Coronary artery (tissue), 2 donors: ENCODE measurements around the gene ADM2.

Experiments
- DNase-seq: peaks from one replicate; pipeline ENCODE4 v3.0.0-alpha.2; 2017; ENCODE audit warnings: low spot score
- H3K27ac ChIP-seq, 2 donors: fragments of 200-600 bp; sonication (generic); one replicate each; pipeline ENCODE4 v1.5.1; 2016 to 2019
- H3K4me3 ChIP-seq: fragments of 200-600 bp; sonication (generic); 2 replicates; pipeline ENCODE4 v1.5.1; 2016; ENCODE audit warnings: mild to moderate bottlenecking, moderate library complexity
- CTCF ChIP-seq: fragments of 200-600 bp; sonication (generic); IDR thresholded peaks from one replicate; pipeline ENCODE4 v1.5.1; 2019; ENCODE audit warnings: antibody characterized with exemption

The ADM2 gene

GRCh38 chr22:50528682-50529415, 47.5 kb downstream of the ADM2 start:
- Histone ChIP-seq H3K4me3 (peak overlapping the region; percentile 83), H3K27ac (peak overlapping the region in 1 of 2 donors; percentile 98)
- DNase-seq = peak; percentile 78
- no peak for TF ChIP-seq CTCF

DNA sequence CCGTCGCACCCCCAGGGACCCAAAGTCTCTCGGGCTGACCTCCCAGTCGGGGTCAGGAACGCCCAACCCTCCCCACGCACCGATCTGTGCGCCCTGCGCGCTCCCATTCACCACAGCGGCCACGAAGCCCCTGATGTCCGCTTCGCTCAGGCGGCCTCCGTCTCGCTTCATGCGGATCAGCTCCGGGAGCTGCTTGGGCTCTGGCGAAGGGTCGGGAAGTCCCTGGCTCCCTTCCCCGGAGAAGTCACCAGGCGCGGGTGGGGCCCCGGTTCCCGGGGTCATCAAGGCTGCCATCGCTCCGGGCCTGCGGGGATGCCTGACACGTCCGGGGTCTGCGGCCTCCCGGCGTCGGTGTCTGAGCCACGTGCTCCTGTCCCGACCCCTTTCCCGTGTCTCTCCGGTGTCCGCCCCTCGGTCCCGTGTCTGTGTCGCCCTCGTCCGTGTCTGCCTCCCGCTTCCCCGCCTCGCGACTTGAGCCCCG, 48.1 kb downstream of the ADM2 start:
- Histone ChIP-seq H3K4me3 (peak overlapping the region; percentile 83), H3K27ac (peak overlapping the region; percentile 66 to 98)
- peak; percentile 81 for DNase-seq
- TF ChIP-seq CTCF = no peak

DNA sequence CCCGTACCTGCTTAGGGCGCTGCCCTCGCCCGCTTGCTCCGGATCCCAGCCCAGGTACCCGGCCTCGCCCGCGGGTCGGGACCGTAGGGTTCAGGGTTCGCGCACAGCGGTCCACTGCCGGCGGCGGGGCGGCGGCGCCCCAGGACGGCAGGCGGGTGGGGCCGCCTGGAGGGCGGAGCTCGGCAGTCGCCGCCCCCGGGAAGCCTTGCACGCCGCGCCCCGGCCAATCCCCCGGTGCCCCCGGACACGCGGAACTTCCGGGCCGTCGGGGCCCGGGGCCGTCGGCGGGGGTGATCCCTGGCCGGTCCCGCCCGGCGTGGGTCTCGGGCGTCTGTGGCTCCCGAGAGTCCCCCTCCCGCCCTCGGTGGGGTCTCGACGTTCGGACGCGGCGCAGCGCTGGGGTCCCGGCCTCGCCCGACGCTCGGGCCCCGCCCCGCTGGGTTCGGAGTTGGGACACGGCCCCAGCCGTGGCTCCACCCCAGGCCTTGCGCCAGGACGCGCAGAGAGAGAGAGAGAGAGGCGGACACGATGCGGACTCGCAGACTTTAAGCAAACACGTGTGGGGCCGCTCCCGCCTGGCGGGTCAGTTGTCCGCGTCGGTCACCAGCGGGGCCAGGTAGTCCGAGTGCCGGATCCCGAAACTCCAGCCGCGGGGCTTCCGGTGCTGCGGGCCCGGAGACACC, 48.7 kb downstream of the ADM2 start, which contains the start of gene TYMP:
TYMP (minus strand) TSS at position 116 of the 683 bp plus-strand sequence. CDS start 303 bp downstream, outside the sequence.
- TF ChIP-seq CTCF = no peak
- DNase-seq = peak; percentile 87
- Histone ChIP-seq H3K4me3 (peak within 1 kb of the TSS; percentile 83), H3K27ac (peak within 1 kb of the TSS; percentile 66 to 98)

GRCh38 chr22:50530580-50530876, 49.2 kb downstream of the ADM2 start:
- H3K4me3 ChIP-seq = peak overlapping the region; percentile 83
- peak overlapping the region; percentile 66 to 98 for H3K27ac ChIP-seq
- DNase-seq = peak; percentile 90
- TF ChIP-seq CTCF = no peak

- TF ChIP-seq CTCF = no peak
Observed at GRCh38 chr22:50530877-50531545, 49.7 kb downstream of the ADM2 start.

DNA sequence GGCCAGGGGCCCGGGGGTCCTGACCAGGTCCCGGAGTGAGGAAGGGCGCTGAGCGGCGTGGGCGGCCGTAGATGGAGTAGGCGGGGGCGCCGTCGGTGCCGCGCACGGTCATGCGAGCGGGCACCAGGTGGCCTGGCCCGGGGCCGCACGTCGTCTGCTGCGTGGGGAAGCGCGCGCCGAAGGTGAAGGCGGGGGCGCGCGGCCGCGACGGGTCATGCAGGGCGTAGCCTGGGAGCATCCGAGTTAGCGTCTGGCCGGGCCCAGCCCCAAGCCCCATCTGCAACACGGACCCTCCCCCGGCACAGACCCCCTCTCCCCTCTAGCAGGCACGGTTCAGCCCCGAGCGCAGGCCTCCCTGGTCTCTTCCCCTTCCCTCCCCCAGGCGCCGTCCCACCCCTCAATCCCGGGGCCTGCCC, 50.2 kb downstream of the ADM2 start:
- H3K27ac ChIP-seq = peak overlapping the region; percentile 66 to 98
- DNase-seq = peak; percentile 83
- H3K4me3 ChIP-seq = peak overlapping the region; percentile 83
- no peak for TF ChIP-seq CTCF

More at GRCh38 chr22:50530877-50531545, 49.7 kb downstream of the ADM2 start:
- DNase-seq = no peak
- H3K27ac ChIP-seq = peak overlapping the region; percentile 66 to 98
- H3K4me3 ChIP-seq = peak overlapping the region; percentile 83
